Heart left ventricle (tissue), 16 donors: Measurements from ENCODE around the gene USP32. TPM values are rescaled to one million over a fixed set of nuclear protein-coding genes. Genes with fewer than 3 reads are reported as not detected.
"Not testable (repeated sequence)": the region's sequence is repeated elsewhere in the genome, so short reads cannot be mapped to it uniquely, and the experiment has no call there.

Experiments
- ATAC-seq, 4 donors: fragments of 200-7000 bp; cut with Tn5 transposase; one replicate each; pipeline ENCODE4 v1.9.1; 2020 to 2022; ENCODE audit warnings: moderate library complexity in 4 of 4, mild to moderate bottlenecking in 3 of 4, moderate number of reproducible peaks in 1 of 4
- DNase-seq, 5 donors: peaks; one replicate each; pipeline ENCODE4 v3.0.0-alpha.2; 2020
- H3K27ac ChIP-seq, 12 donors: fragments of 200-600 bp; sonication (generic) in 4 of 12; one replicate each; pipeline versions ENCODE4 v1.5.0 to v1.8.0; 2016 to 2022; ENCODE audit warnings: mild to moderate bottlenecking in 2 of 12
- H3K27me3 ChIP-seq, 9 donors: fragments of 200-600 bp; sonication (generic) in 2 of 9; one replicate each; pipeline versions ENCODE4 v1.5.1 to v1.8.0; 2016 to 2022; ENCODE audit warnings: mild to moderate bottlenecking in 3 of 9
- H3K36me3 ChIP-seq, 9 donors: fragments of 200-600 bp; sonication (generic) in 2 of 9; one replicate each; pipeline versions ENCODE4 v1.5.0 to v1.8.0; 2018 to 2022; ENCODE audit warnings: mild to moderate bottlenecking in 2 of 9
- H3K4me1 ChIP-seq, 12 donors: fragments of 200-600 bp; sonication (generic) in 4 of 12; one replicate each; pipeline versions ENCODE4 v1.5.0 to v1.8.0; 2016 to 2022; ENCODE audit warnings: mild to moderate bottlenecking in 3 of 12
- H3K4me3 ChIP-seq, 12 donors: fragments of 200-600 bp; sonication (generic) in 4 of 12; one replicate each; pipeline versions ENCODE4 v1.5.0 to v1.8.0; 2017 to 2022; ENCODE audit warnings: mild to moderate bottlenecking in 9 of 12, moderate library complexity in 4 of 12
- H3K9me3 ChIP-seq, 12 donors: fragments of 200-600 bp; sonication (generic) in 4 of 12; one replicate each; pipeline versions ENCODE4 v1.5.0 to v1.8.0; 2016 to 2022; ENCODE audit warnings: mild to moderate bottlenecking in 1 of 12
- POLR2A ChIP-seq, 2 donors: fragments of 450-650 bp; IDR thresholded peaks; one replicate each; pipeline ENCODE4 v1.6.1; 2017; ENCODE audit warnings: antibody characterized with exemption in 2 of 2, mild to moderate bottlenecking in 2 of 2, moderate library complexity in 2 of 2
- WGBS, 4 donors: extraction: QIAGEN DNeasy Blood & Tissue Kit in 2 of 4; methylation state at CpG; one replicate each; pipeline versions ENCODE4 v1.1.5 to v1.1.7; 2013 to 2018; 5-methylcytosine and 5-hydroxymethylcytosine counted together
- intact Hi-C, 10 donors: fragments of 100-400 bp; cut with DNase I; formaldehyde crosslinking; loops; one replicate each; pipeline versions ENCODE4 v1.11.1 to v1.14.2; 2022
- polyA plus RNA-seq, 2 donors: library from polyadenylated mRNA; stranded (reverse); fragments of 200-250 nt; gene quantifications; one replicate each; pipeline ENCODE4 v1.2.3, GENCODE V29; 2013
- total RNA-seq, 9 donors: library from RNA; depleted of rRNA in 2 of 9; stranded (reverse); fragments of >200 nt in 2 of 9; fragmentation: NEBNext Ultra II Directional in 3 of 9; extraction: Animal tissue kit (Norgen Biotek cat#: 25700) in 3 of 9; gene quantifications; one replicate each; pipeline versions ENCODE4 v1.1.0 to v1.2.4, GENCODE V29; 2016 to 2023
- TF ChIP-seq, protein P1 (sequence below), 12 donors: fragments of 200-600 bp; sonication (generic) in 4 of 12; IDR thresholded peaks; one replicate each; pipeline versions ENCODE4 v1.5.0 to v1.8.0; 2018 to 2022; ENCODE audit warnings: antibody characterized with exemption in 12 of 12, mild to moderate bottlenecking in 5 of 12
- donor health status: ischemic (EF 13 %, LVEDD 7.1; RV severe dilation, severe dysfunction).
- donor health status: healthy with polysubstance abuse.
- donor health status: DM: no; HTN: yes; CAD: no.
- donor health status: DM: no; HTN: no; CAD: no.
- donor health status: ischemic (EF 25% LVEDD 6.9; RV normal size, moderate dysfunction).
- donor health status: ischemic (EF 25% LVEDD 5.7; RV mildly dilated, moderate dysfunction).
- donor health status: healthy.
- donor health status: DM: yes; HTN: yes; CAD: no.
- donor health status: ischemic (EF 35%, LVEDD 5.7; RV mildly dilated, moderate dysfunction).
- donor health status: nonischemic (EF 11% LVEDD 7.7; RV severe dilation, severe dysfunction).
- donor health status: DM: yes; HTN: yes; CAD: no.
- donor health status: PGD.
- donor health status: ischemic (EF 29% LVEDD 5.4; RV normal size, mild dysfunction).
- donor health status: nonischemic (EF 23%, LVEDD 6.1; RV moderate dilation, normal function).

Gene USP32
- total and polyA plus RNA-seq, 11 donors, result 9.8 to 50.0 (median 30.3) TPM

DNA sequence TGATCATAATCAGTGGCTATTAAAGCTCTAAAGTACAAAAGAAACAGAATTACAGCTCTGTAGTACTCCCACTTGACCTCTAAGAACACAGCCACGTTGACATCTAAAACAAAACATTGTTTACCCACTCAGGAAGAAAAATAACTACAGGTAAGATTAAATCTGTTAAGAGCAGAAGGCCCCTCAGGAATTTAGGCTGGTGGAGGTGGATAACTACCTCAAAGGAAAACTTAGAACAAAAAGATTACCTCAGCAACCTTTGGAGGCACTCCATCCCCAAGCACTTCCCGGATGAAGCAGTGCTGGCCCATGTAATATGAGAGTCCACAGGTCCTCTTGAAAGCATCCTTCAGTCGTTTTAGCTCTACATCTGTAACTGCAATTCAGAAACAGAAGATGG is 46.7 kb downstream of the USP32 start:
- H3K4me1 ChIP-seq, result no peaks in the 10 kb centered on the region
- ATAC-seq (no peak), DNase-seq (no peak)
- H3K4me3 ChIP-seq, result no peak overlapping the region
- no peaks in the 10 kb centered on the region for H3K27me3 ChIP-seq
- H3K27ac ChIP-seq, result no peak overlapping the region
- WGBS, 4 donors, result 70 to 73% (median 71%) methylated on average over 3 of the region's 3 CpGs
- no peak for TF ChIP-seq POLR2A (IDR thresholded peaks at IDR 0.05)
- TF ChIP-seq, protein P1, sequence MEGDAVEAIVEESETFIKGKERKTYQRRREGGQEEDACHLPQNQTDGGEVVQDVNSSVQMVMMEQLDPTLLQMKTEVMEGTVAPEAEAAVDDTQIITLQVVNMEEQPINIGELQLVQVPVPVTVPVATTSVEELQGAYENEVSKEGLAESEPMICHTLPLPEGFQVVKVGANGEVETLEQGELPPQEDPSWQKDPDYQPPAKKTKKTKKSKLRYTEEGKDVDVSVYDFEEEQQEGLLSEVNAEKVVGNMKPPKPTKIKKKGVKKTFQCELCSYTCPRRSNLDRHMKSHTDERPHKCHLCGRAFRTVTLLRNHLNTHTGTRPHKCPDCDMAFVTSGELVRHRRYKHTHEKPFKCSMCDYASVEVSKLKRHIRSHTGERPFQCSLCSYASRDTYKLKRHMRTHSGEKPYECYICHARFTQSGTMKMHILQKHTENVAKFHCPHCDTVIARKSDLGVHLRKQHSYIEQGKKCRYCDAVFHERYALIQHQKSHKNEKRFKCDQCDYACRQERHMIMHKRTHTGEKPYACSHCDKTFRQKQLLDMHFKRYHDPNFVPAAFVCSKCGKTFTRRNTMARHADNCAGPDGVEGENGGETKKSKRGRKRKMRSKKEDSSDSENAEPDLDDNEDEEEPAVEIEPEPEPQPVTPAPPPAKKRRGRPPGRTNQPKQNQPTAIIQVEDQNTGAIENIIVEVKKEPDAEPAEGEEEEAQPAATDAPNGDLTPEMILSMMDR (IDR thresholded peaks at IDR 0.05), result no peak
- intact Hi-C loops, result no loop called here
- peaks cover 0 to 43% (median 38%) of the 10 kb centered on the region in 9 donors for H3K36me3 ChIP-seq
- H3K9me3 ChIP-seq, result no peaks in the 10 kb centered on the region

DNA sequence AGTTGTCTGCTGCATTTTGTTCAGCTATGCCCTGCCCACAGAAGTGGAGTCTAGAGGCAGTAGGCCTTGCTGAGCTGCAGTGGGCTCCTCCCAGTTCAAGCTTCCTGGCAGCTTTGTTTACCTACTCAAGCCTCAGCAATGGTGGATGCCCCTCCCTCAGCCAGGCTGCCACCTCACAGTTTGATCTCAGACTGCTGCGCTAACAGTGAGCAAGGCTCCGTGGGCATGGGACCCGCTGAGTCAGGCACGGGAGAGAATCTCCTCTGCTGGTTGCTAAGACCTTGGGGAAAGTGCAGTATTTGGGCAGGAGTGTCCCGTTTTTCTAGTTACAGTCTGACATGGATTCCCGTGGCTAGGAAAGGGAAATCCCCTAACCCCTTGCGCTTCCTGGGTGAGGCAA is 49.4 kb downstream of the USP32 start:
- peaks cover 0 to 54% (median 38%) of the 10 kb centered on the region in 9 donors for H3K36me3 ChIP-seq
- H3K9me3 ChIP-seq, intact Hi-C loops, DNase-seq, H3K4me3 ChIP-seq, H3K27me3 ChIP-seq, H3K27ac ChIP-seq, ATAC-seq, H3K4me1 ChIP-seq: not testable (repeated sequence)
- 92 to 100% (median 94%) methylated on average over 6 to 7 of the region's 7 CpGs for WGBS, 4 donors

DNA sequence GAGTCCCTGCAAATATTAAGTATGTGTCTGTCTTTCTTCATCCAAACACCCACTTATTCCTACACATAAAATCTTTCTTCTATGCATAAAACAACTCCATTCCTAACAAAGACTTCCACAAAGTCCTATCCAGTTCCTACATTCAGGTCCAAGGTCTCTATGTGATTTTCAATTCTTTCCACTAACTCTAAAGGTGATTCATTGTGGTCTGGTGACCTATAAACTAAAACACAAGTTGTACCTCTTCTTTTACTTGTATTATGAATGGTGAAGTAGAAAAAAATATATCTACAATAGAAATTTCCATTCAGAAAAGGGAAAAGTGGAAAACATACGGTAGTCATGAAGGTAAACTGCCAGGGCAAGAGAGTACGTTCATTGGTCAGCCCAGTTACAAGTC is 56.6 kb downstream of the USP32 start:
- intact Hi-C loops, result no loop called here
- no peak for ATAC-seq

DNA sequence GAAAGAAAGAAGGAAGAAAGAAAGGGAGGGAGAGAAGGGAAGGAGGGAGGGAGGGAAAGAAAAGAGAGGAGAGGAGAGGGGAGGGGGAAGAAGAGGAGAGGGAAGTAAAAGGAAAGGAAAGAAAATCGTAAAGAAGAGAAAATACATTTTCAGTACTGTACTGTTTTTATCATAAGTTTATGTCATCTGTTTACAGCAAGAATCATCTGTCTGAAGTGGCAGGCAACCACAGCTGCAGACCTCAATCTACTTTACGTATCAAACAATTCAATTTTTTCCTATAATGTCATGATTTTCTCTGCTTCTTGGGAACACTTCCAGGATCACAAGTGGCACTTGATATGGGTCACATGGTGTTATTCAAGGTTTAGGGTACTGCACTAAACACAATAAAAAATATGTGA is 58.3 kb downstream of the USP32 start:
- H3K4me3 ChIP-seq, result no peak overlapping the region
- WGBS, 4 donors, result 72 to 76% (median 74%) methylated on average over 2 of the region's 2 CpGs
- no peak for TF ChIP-seq POLR2A (IDR thresholded peaks at IDR 0.05)
- TF ChIP-seq, protein P1 (IDR thresholded peaks at IDR 0.05), result no peak
- intact Hi-C loops, result no loop called here
- H3K4me1 ChIP-seq, result peaks cover 0 to 4% (median 0%) of the 10 kb centered on the region in 12 donors
- no peaks in the 10 kb centered on the region for H3K9me3 ChIP-seq
- no peak for DNase-seq
- H3K36me3 ChIP-seq, result peaks cover 0 to 20% (median 0%) of the 10 kb centered on the region in 9 donors
- no peaks in the 10 kb centered on the region for H3K27me3 ChIP-seq
- no peak overlapping the region for H3K27ac ChIP-seq
- ATAC-seq, result no peak

More for the DNA sequence above, 56.6 kb downstream of the USP32 start:
- Histone ChIP-seq H3K4me1 (peaks cover 0 to 4% (median 0%) of the 10 kb centered on the region in 12 donors), H3K27me3 (no peaks in the 10 kb centered on the region), H3K4me3 (no peak overlapping the region), H3K9me3 (no peaks in the 10 kb centered on the region), H3K27ac (no peak overlapping the region), H3K36me3 (peaks cover 0 to 18% (median 3%) of the 10 kb centered on the region in 9 donors)
- 87 to 100% (median 93%) methylated on average over 2 of the region's 2 CpGs for WGBS, 4 donors
- no peak for TF ChIP-seq POLR2A (IDR thresholded peaks at IDR 0.05)
- TF ChIP-seq, protein P1 (IDR thresholded peaks at IDR 0.05), result no peak
- DNase-seq, result no peak

DNA sequence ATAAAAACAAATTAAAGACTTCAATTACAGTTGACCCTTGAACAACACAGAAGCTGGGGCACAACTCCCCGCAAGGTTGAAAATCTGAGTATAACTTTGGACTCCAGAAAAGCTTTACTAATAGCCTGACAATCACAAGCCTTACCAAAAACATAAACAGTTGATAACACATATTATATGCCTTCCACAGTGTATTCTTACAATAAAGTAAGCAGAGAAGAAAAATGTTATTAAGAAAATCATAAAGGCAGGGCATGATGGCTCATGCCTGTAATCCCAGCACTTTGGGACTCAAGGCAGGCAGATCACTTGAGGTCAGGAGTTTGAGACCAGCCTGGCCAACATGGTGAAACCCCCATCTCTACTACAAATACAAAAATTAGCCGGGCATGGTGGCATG is 58.9 kb downstream of the USP32 start:
- intact Hi-C loops, ATAC-seq: not testable (repeated sequence)

More for the DNA sequence above, 58.9 kb downstream of the USP32 start:
- H3K27ac ChIP-seq, H3K4me3 ChIP-seq, H3K9me3 ChIP-seq, H3K4me1 ChIP-seq, H3K27me3 ChIP-seq, DNase-seq: not testable (repeated sequence)
- 93 to 98% (median 95%) methylated on average over 2 of the region's 2 CpGs for WGBS, 4 donors
- H3K36me3 ChIP-seq, result peaks cover 0 to 19% (median 0%) of the 10 kb centered on the region in 9 donors
